ENCODE data around the gene SLC9C1. TPM values are rescaled to one million over a fixed set of nuclear protein-coding genes. Genes with fewer than 3 reads are reported as not detected.

The SLC9C1 gene
- total RNA-seq, 1 experiment from 2014 or later, result 0.79 TPM

- ChIA-PET CTCF (interaction anchor here (0.6 to 3.9 kb wide), 11 partner anchors 10 to 394 kb away, joined by 3 to 23 read pairs (median 3); partner anchors contain the start of gene SLC9C1), POLR2A (interaction anchor here (1.3 kb wide), 1 partner anchor 157 kb away, joined by 6 read pairs; the partner anchor contains the start of gene SLC9C1), RAD21 (ENCODE audit: low non-redundant PET in 1 of 2, low total read pairs in 2 of 2, uncharacterized antibody in 2 of 2, unreplicated experiment in 2 of 2) (interaction anchor here in 1 of 2 experiments (1.0 kb wide), 1 partner anchor 156 kb away, joined by 4 read pairs; no protein-coding TSS in a partner anchor)
- ATAC-seq (peak; percentile 88), DNase-seq (ENCODE audit: low read depth, low spot score) (peak; percentile 49)
- Histone ChIP-seq H3K4me2 (ENCODE audit: low read length) (no peak overlapping the region), H3K27ac (ENCODE audit: low read depth, low read length) (no peak overlapping the region), H3K36me3 (ENCODE audit: control insufficient read depth in 1 of 2, insufficient read depth in 2 of 2, low read length in 2 of 2) (no peaks in the 10 kb centered on the region), H3K9ac (ENCODE audit: low read length) (no peak overlapping the region), H3K4me1 (ENCODE audit: control insufficient read depth in 1 of 2, insufficient read depth in 2 of 2, low read length in 2 of 2) (no peaks in the 10 kb centered on the region; a peak in 1 of 4 replicates), H3K4me3 (replicated peaks in 1 of 2; ENCODE audit: low read depth in 1 of 2, low read length in 2 of 2) (no peak overlapping the region), H3K79me2 (ENCODE audit: insufficient read depth, low read length) (no peaks in the 10 kb centered on the region), H2AFZ (ENCODE audit: low read depth, low read length, poor library complexity, severe bottlenecking) (no peak overlapping the region), H3K27me3 (ENCODE audit: insufficient read depth, low read length) (no peaks in the 10 kb centered on the region), H4K20me1 (ENCODE audit: insufficient read depth) (no peaks in the 10 kb centered on the region), H3K9me2 (ENCODE audit: insufficient read depth) (no peaks in the 10 kb centered on the region), H3K9me3 (ENCODE audit: control insufficient read depth in 1 of 2, insufficient read depth in 1 of 2, low read depth in 1 of 2, low read length in 2 of 2) (no peaks in the 10 kb centered on the region)
- TF ChIP-seq EZH2phosphoT487 (IDR thresholded peaks at IDR 0.05; ENCODE audit: borderline replicate concordance) (no peak), CTCF (IDR thresholded peaks at IDR 0.05 in 2 of 3, conservative IDR thresholded peaks at IDR 0.05 in 1 of 3; ENCODE audit: borderline replicate concordance in 1 of 3, insufficient read depth in 1 of 3, low read depth in 2 of 3, low read length in 2 of 3) (peak; percentile 66 to 81 (median 78); a peak in 5 of 6 replicates), RAD21 (IDR thresholded peaks at IDR 0.05; ENCODE audit: low read depth) (peak; percentile 83)
- BruUV-seq (replicated peaks), result no TSS peak
- intact Hi-C loops (cut with micrococcal nuclease), result loop anchor here (1.0 to 5.0 kb wide), 4 partner anchors 190 to 394 kb away; no protein-coding TSS in a partner anchor
Measured at GRCh38 chr3:112136959-112137693, 156.9 kb downstream of the SLC9C1 start.

- ChIA-PET RAD21 (ENCODE audit: low non-redundant PET in 1 of 2, low total read pairs in 2 of 2, uncharacterized antibody in 2 of 2, unreplicated experiment in 2 of 2) (no interaction called here), POLR2A (no interaction called here), CTCF (interaction anchor here (1.6 to 3.9 kb wide), 3 partner anchors 24 to 384 kb away, joined by 3 to 23 read pairs (median 5); no protein-coding TSS in a partner anchor)
- Histone ChIP-seq H3K4me2 (ENCODE audit: low read length) (no peak overlapping the region), H3K9me2 (ENCODE audit: insufficient read depth) (no peaks in the 10 kb centered on the region), H4K20me1 (ENCODE audit: insufficient read depth) (no peaks in the 10 kb centered on the region), H3K79me2 (ENCODE audit: insufficient read depth, low read length) (no peaks in the 10 kb centered on the region), H3K9ac (ENCODE audit: low read length) (no peak overlapping the region), H3K27me3 (ENCODE audit: insufficient read depth, low read length) (no peaks in the 10 kb centered on the region), H2AFZ (ENCODE audit: low read depth, low read length, poor library complexity, severe bottlenecking) (no peak overlapping the region), H3K27ac (ENCODE audit: low read depth, low read length) (no peak overlapping the region), H3K36me3 (ENCODE audit: control insufficient read depth in 1 of 2, insufficient read depth in 2 of 2, low read length in 2 of 2) (0 out of 4 replicates have a peak, but pooled peaks cover 0 to 2% of the 10 kb centered on the region in 2 experiments), H3K4me3 (replicated peaks in 1 of 2; ENCODE audit: low read depth in 1 of 2, low read length in 2 of 2) (no peak overlapping the region), H3K9me3 (ENCODE audit: control insufficient read depth in 1 of 2, insufficient read depth in 1 of 2, low read depth in 1 of 2, low read length in 2 of 2) (no peaks in the 10 kb centered on the region), H3K4me1 (ENCODE audit: control insufficient read depth in 1 of 2, insufficient read depth in 2 of 2, low read length in 2 of 2) (no peaks in the 10 kb centered on the region; a peak in 1 of 4 replicates)
- ATAC-seq (no peak), DNase-seq (ENCODE audit: low read depth, low spot score) (no peak)
- intact Hi-C loops (cut with micrococcal nuclease), result loop anchor here (2.0 to 5.0 kb wide), 2 partner anchors 191 to 301 kb away; no protein-coding TSS in a partner anchor
- no TSS peak for BruUV-seq (replicated peaks)
- TF ChIP-seq POLR2A (IDR thresholded peaks at IDR 0.05; ENCODE audit: borderline replicate concordance, extremely low read depth, insufficient read depth, insufficient read length) (no peak), YY1 (IDR thresholded peaks at IDR 0.05; ENCODE audit: extremely low read depth, insufficient replicate concordance, low read depth, low read length) (no peak), ZNF274 (IDR thresholded peaks at IDR 0.05; ENCODE audit: low read depth, low read length) (no peak), TCF7L2 (IDR thresholded peaks at IDR 0.05; ENCODE audit: borderline replicate concordance, extremely low read depth, insufficient read depth, insufficient read length) (no peak), ZFX (IDR thresholded peaks at IDR 0.05) (no peak), SP1 (IDR thresholded peaks at IDR 0.05; ENCODE audit: low read depth) (no peak), JUND (IDR thresholded peaks at IDR 0.05) (no peak), CEBPB (IDR thresholded peaks at IDR 0.05; ENCODE audit: low read depth) (no peak), ZBTB33 (IDR thresholded peaks at IDR 0.05; ENCODE audit: extremely low read depth, insufficient replicate concordance, low read length) (no peak), EZH2 (IDR thresholded peaks at IDR 0.05) (no peak), SRF (IDR thresholded peaks at IDR 0.05; ENCODE audit: low read depth) (no peak), MAX (IDR thresholded peaks at IDR 0.05) (no peak)
Measured at GRCh38 chr3:112136046-112136445, 158.0 kb downstream of the SLC9C1 start.

Measured in HCT116 (cell line).